HFFc6 (cell line): ENCODE measurements around the gene PCDH9. TPM values are rescaled to one million over a fixed set of nuclear protein-coding genes. Genes with fewer than 3 reads are reported as not detected.

Experiments used
- DNase-seq: peaks from one replicate; pipeline ENCODE4 v3.0.0-alpha.2; 2018
- H3K27ac Mint-ChIP-seq: 2 replicates; pipeline ENCODE4 v1.8.0; 2020; ENCODE audit warnings: mild to moderate bottlenecking, mixed read lengths
- H3K27me3 Mint-ChIP-seq: 2 replicates; pipeline ENCODE4 v1.8.0; 2021; ENCODE audit warnings: mild to moderate bottlenecking, moderate library complexity, mixed read lengths; ENCODE audit not compliant: insufficient read depth
- H3K36me3 Mint-ChIP-seq: 2 replicates; pipeline ENCODE4 v1.8.0; 2021; ENCODE audit warnings: low read depth, mixed read lengths
- H3K4me1 Mint-ChIP-seq: 2 replicates; pipeline ENCODE4 v1.8.0; 2020; ENCODE audit warnings: low read depth, mixed read lengths
- H3K4me3 Mint-ChIP-seq: 2 replicates; pipeline ENCODE4 v1.8.0; 2020; ENCODE audit warnings: mild to moderate bottlenecking, moderate library complexity, mixed read lengths
- H3K9me3 Mint-ChIP-seq: 2 replicates; pipeline ENCODE4 v1.8.0; 2020; ENCODE audit warnings: mild to moderate bottlenecking, mixed read lengths
- CTCF ChIP-seq: fragments of 200-600 bp; sonication (generic); IDR thresholded peaks from 2 replicates; pipeline ENCODE4 v1.5.0; 2021; ENCODE audit warnings: antibody characterized with exemption, mild to moderate bottlenecking
- total RNA-seq, 6 experiments: library from RNA; stranded (reverse); fragmentation: NEBNext Ultra II Directional; extraction: Animal tissue kit (Norgen Biotek cat#: 25700); gene quantifications; 2 replicates in 1 of 6; 3 replicates in 5 of 6; pipeline ENCODE4 v1.2.3, GENCODE V29; 2021

Gene PCDH9
- total RNA-seq, 6 experiments from 2014 or later: 2.0 to 6.7 (median 2.6) TPM

GRCh38 chr13:66842766-66843165, 387.4 kb downstream of the PCDH9 start:
- Mint-ChIP-seq H3K27ac (no peak overlapping the region), H3K4me3 (no peak overlapping the region), H3K9me3 (peaks cover 3% of the 10 kb centered on the region), H3K4me1 (no peaks in the 10 kb centered on the region), H3K36me3 (no peaks in the 10 kb centered on the region), H3K27me3 (no peaks in the 10 kb centered on the region; the same call in 1 of the 2 replicates)
- DNase-seq: no peak
- no peak for TF ChIP-seq CTCF

- H3K27ac Mint-ChIP-seq: no peak overlapping the region
- H3K9me3 Mint-ChIP-seq: peaks cover 7% of the 10 kb centered on the region
- no peaks in the 10 kb centered on the region for H3K4me1 Mint-ChIP-seq
- no peak overlapping the region for H3K4me3 Mint-ChIP-seq
- no peak for DNase-seq
- H3K36me3 Mint-ChIP-seq: no peaks in the 10 kb centered on the region
- no peaks in the 10 kb centered on the region; the same call in 1 of the 2 replicates for H3K27me3 Mint-ChIP-seq
- no peak for TF ChIP-seq CTCF
Observed at GRCh38 chr13:66840621-66841020, 389.5 kb downstream of the PCDH9 start.

- no peak for TF ChIP-seq CTCF
- H3K27ac Mint-ChIP-seq: no peak overlapping the region
- no peak for DNase-seq
- peaks cover 7% of the 10 kb centered on the region for H3K9me3 Mint-ChIP-seq
- H3K36me3 Mint-ChIP-seq: no peaks in the 10 kb centered on the region
- H3K4me3 Mint-ChIP-seq: peak overlapping the region; percentile 39; the same call in 1 of the 2 replicates
- no peaks in the 10 kb centered on the region for H3K4me1 Mint-ChIP-seq
- no peaks in the 10 kb centered on the region for H3K27me3 Mint-ChIP-seq
Observed at GRCh38 chr13:66837246-66837645, 392.9 kb downstream of the PCDH9 start.

GRCh38 chr13:66835040-66835628, 395.0 kb downstream of the PCDH9 start:
- Mint-ChIP-seq H3K27me3 (no peaks in the 10 kb centered on the region), H3K4me3 (no peak overlapping the region), H3K4me1 (no peaks in the 10 kb centered on the region), H3K36me3 (no peaks in the 10 kb centered on the region), H3K27ac (no peak overlapping the region), H3K9me3 (peaks cover 4% of the 10 kb centered on the region)
- DNase-seq: no peak
- TF ChIP-seq CTCF: no peak

GRCh38 chr13:66830940-66831716, 399.0 kb downstream of the PCDH9 start:
- no peak for DNase-seq
- no peaks in the 10 kb centered on the region for H3K9me3 Mint-ChIP-seq
- H3K27me3 Mint-ChIP-seq: no peaks in the 10 kb centered on the region

More at GRCh38 chr13:66830940-66831716, 399.0 kb downstream of the PCDH9 start:
- Mint-ChIP-seq H3K4me3 (no peak overlapping the region), H3K4me1 (no peaks in the 10 kb centered on the region), H3K27ac (no peak overlapping the region), H3K36me3 (no peaks in the 10 kb centered on the region)
- TF ChIP-seq CTCF: no peak
